GM21737 (cell line): ENCODE measurements around the gene PTGIS.

Experiments
- ATAC-seq: cut with Tn5 transposase; IDR thresholded peaks from one replicate; pipeline ENCODE4 v1.9.1; 2021; ENCODE audit warnings: mild to moderate bottlenecking, moderate library complexity; ENCODE audit not compliant: unreplicated experiment

PTGIS gene

GRCh38 chr20:49532285-49532946, 35.5 kb downstream of the PTGIS start:
- ATAC-seq: no peak

- no peak for ATAC-seq
Observed at GRCh38 chr20:49529470-49529869, 38.5 kb downstream of the PTGIS start.

GRCh38 chr20:49526568-49526967, 41.4 kb downstream of the PTGIS start:
- no peak for ATAC-seq

GRCh38 chr20:49526056-49526455, 41.9 kb downstream of the PTGIS start:
- ATAC-seq: no peak

- ATAC-seq: no peak
Observed at GRCh38 chr20:49523767-49524360, 44.1 kb downstream of the PTGIS start.

GRCh38 chr20:49521356-49521755, 46.6 kb downstream of the PTGIS start:
- ATAC-seq: no peak

- no peak for ATAC-seq
Observed at GRCh38 chr20:49519777-49520359, 48.1 kb downstream of the PTGIS start.

GRCh38 chr20:49519212-49519712, 48.7 kb downstream of the PTGIS start:
- ATAC-seq: no peak

- no peak for ATAC-seq
Observed at GRCh38 chr20:49518576-49518975, 49.4 kb downstream of the PTGIS start.

- no peak for ATAC-seq
Observed at GRCh38 chr20:49517805-49518100, 50.2 kb downstream of the PTGIS start.

GRCh38 chr20:49516916-49517804, 50.8 kb downstream of the PTGIS start:
- no peak for ATAC-seq

- ATAC-seq: no peak
Observed at GRCh38 chr20:49515586-49515985, 52.4 kb downstream of the PTGIS start.

GRCh38 chr20:49513517-49513916, 54.4 kb downstream of the PTGIS start:
- ATAC-seq: no peak

GRCh38 chr20:49513009-49513408, 54.9 kb downstream of the PTGIS start:
- no peak for ATAC-seq

- no peak for ATAC-seq
Observed at GRCh38 chr20:49511788-49512525, 56.0 kb downstream of the PTGIS start.

- no peak for ATAC-seq
Observed at GRCh38 chr20:49510562-49511122, 57.3 kb downstream of the PTGIS start.

GRCh38 chr20:49508435-49509199, 59.3 kb downstream of the PTGIS start:
- ATAC-seq: no peak

GRCh38 chr20:49507741-49508434, 60.0 kb downstream of the PTGIS start:
- no peak for ATAC-seq

- ATAC-seq: no peak
Observed at GRCh38 chr20:49505518-49505917, 62.4 kb downstream of the PTGIS start.
